Measurements from ENCODE around the gene HBS1L. TPM values are rescaled to one million over a fixed set of nuclear protein-coding genes. Genes with fewer than 3 reads are reported as not detected.

HBS1L gene
- polyA plus RNA-seq, 1 donor from 2014 or later, result 103 TPM

- no peak overlapping the region for H3K4me3 ChIP-seq (ENCODE audit: low read length)
- H3K27ac ChIP-seq (ENCODE audit: low read length), result no peak overlapping the region
- H3K9me3 ChIP-seq (ENCODE audit: low read length), result no peaks in the 10 kb centered on the region
- H3K27me3 ChIP-seq (ENCODE audit: insufficient read depth, low read depth, low read length), result no peaks in the 10 kb centered on the region
- H3K4me2 ChIP-seq (ENCODE audit: low read length), result no peak overlapping the region
- no peaks in the 10 kb centered on the region for H3K9me2 ChIP-seq (ENCODE audit: insufficient read depth, low read length)
- no peak overlapping the region for H3K9ac ChIP-seq (ENCODE audit: low read length)
- H3K79me2 ChIP-seq (replicated peaks; ENCODE audit: insufficient read depth, low read length), result no peaks in the 10 kb centered on the region
- no peak for TF ChIP-seq POLR2AphosphoS5 (IDR thresholded peaks at IDR 0.05)
- no peak for TF ChIP-seq EP300 (conservative IDR thresholded peaks at IDR 0.05; ENCODE audit: poor library complexity, severe bottlenecking)
- TF ChIP-seq REST (IDR thresholded peaks at IDR 0.05; ENCODE audit: borderline replicate concordance), result no peak
- no peak for TF ChIP-seq CTCF (IDR thresholded peaks at IDR 0.05; ENCODE audit: poor library complexity, severe bottlenecking)
- TF ChIP-seq MXI1 (conservative IDR thresholded peaks at IDR 0.05; ENCODE audit: poor library complexity, severe bottlenecking), result no peak
- TF ChIP-seq TAF1 (IDR thresholded peaks at IDR 0.05; ENCODE audit: low read depth), result no peak
- no peak for TF ChIP-seq EZH2 (IDR thresholded peaks at IDR 0.05; ENCODE audit: borderline replicate concordance, insufficient read depth, low read length, poor library complexity, severe bottlenecking)
- no peak for TF ChIP-seq SMC3 (conservative IDR thresholded peaks at IDR 0.05; ENCODE audit: poor library complexity)
- no peak for TF ChIP-seq RAD21 (conservative IDR thresholded peaks at IDR 0.05)
- H4K20me1 ChIP-seq (ENCODE audit: insufficient read depth), result no peaks in the 10 kb centered on the region
- no peak overlapping the region for H2AFZ ChIP-seq (ENCODE audit: low read depth, low read length)
- no peaks in the 10 kb centered on the region for H3K36me3 ChIP-seq (ENCODE audit: insufficient read depth, low read length)
- no peaks in the 10 kb centered on the region for H3F3A ChIP-seq (ENCODE audit: insufficient read depth, low read length, poor library complexity, severe bottlenecking)
These were observed 86.9 kb downstream of the HBS1L start for GRCh38 chr6:134967711-134968110.

GRCh38 chr6:134964451-134965203 lies 90.0 kb downstream of the HBS1L start:
- H3F3A ChIP-seq (ENCODE audit: insufficient read depth, low read length, poor library complexity, severe bottlenecking), result no peaks in the 10 kb centered on the region
- no peak overlapping the region for H2AFZ ChIP-seq (ENCODE audit: low read depth, low read length)
- no peak overlapping the region for H3K4me2 ChIP-seq (ENCODE audit: low read length)
- H3K9me3 ChIP-seq (ENCODE audit: low read length), result no peaks in the 10 kb centered on the region
- TF ChIP-seq REST (IDR thresholded peaks at IDR 0.05; ENCODE audit: borderline replicate concordance), result no peak
- no peak for TF ChIP-seq EZH2 (IDR thresholded peaks at IDR 0.05; ENCODE audit: borderline replicate concordance, insufficient read depth, low read length, poor library complexity, severe bottlenecking)
- no peak for TF ChIP-seq POLR2AphosphoS5 (IDR thresholded peaks at IDR 0.05)
- no peak for TF ChIP-seq MXI1 (conservative IDR thresholded peaks at IDR 0.05; ENCODE audit: poor library complexity, severe bottlenecking)
- TF ChIP-seq TAF1 (IDR thresholded peaks at IDR 0.05; ENCODE audit: low read depth), result no peak
- no peak for TF ChIP-seq CTCF (IDR thresholded peaks at IDR 0.05; ENCODE audit: poor library complexity, severe bottlenecking)
- TF ChIP-seq RAD21 (conservative IDR thresholded peaks at IDR 0.05), result no peak
- TF ChIP-seq SMC3 (conservative IDR thresholded peaks at IDR 0.05; ENCODE audit: poor library complexity), result no peak
- no peak for TF ChIP-seq EP300 (conservative IDR thresholded peaks at IDR 0.05; ENCODE audit: poor library complexity, severe bottlenecking)
- H3K9me2 ChIP-seq (ENCODE audit: insufficient read depth, low read length), result no peaks in the 10 kb centered on the region
- H4K20me1 ChIP-seq (ENCODE audit: insufficient read depth), result no peaks in the 10 kb centered on the region
- no peak overlapping the region for H3K9ac ChIP-seq (ENCODE audit: low read length)
- no peaks in the 10 kb centered on the region for H3K79me2 ChIP-seq (replicated peaks; ENCODE audit: insufficient read depth, low read length)
- H3K36me3 ChIP-seq (ENCODE audit: insufficient read depth, low read length), result peaks cover 6% of the 10 kb centered on the region
- H3K27ac ChIP-seq (ENCODE audit: low read length), result no peak overlapping the region
- no peak overlapping the region for H3K4me3 ChIP-seq (ENCODE audit: low read length)
- no peaks in the 10 kb centered on the region for H3K27me3 ChIP-seq (ENCODE audit: insufficient read depth, low read depth, low read length)
